Panc1 (cell line): ENCODE measurements around the gene APOE. TPM values are rescaled to one million over a fixed set of nuclear protein-coding genes. Genes with fewer than 3 reads are reported as not detected.

Source experiments
- ATAC-seq: fragments of 200-7000 bp; cut with Tn5 transposase; 2 replicates; pipeline ENCODE4 v1.9.1; 2020; ENCODE audit warnings: mild to moderate bottlenecking, moderate library complexity
- BruUV-seq: library from RNA; stranded (reverse); fragments of 400-500 nt; replicated peaks from 2 replicates; lab custom pipeline; 2021; lab: Mats Ljungman, UMichigan
- CTCF ChIA-PET: fragments of 300-600 bp; sonication (Branson Sonifier 250); formaldehyde crosslinking; loops from one replicate; lab custom pipeline; 2022; ENCODE audit warnings: antibody characterized with exemption; lab: Charles Lee
- POLR2A ChIA-PET: fragments of 300-600 bp; sonication (Branson Sonifier 250); formaldehyde crosslinking; loops from one replicate; lab custom pipeline; 2022; ENCODE audit warnings: antibody characterized with exemption; lab: Charles Lee
- DNase-seq: peaks from one replicate; pipeline ENCODE4 v3.0.0-alpha.2; 2010; ENCODE audit warnings: low read depth, low spot score
- H3K27ac ChIP-seq: 2 replicates; pipeline ENCODE4 v1.5.1; 2011; ENCODE audit warnings: mild to moderate bottlenecking, low read length, inconsistent platforms
- H3K27me3 ChIP-seq: fragments of 200-500 bp; sonication (Bioruptor generic); 2 replicates; pipeline ENCODE4 v1.6.0; 2014; ENCODE audit warnings: low read length, inconsistent platforms; ENCODE audit not compliant: control insufficient read depth, insufficient read depth
- H3K36me3 ChIP-seq: fragments of 200-500 bp; sonication (Bioruptor generic); 2 replicates; pipeline ENCODE4 v1.5.1; 2014; ENCODE audit warnings: inconsistent platforms, mild to moderate bottlenecking, low read length, moderate library complexity; ENCODE audit not compliant: control insufficient read depth, insufficient read depth
- H3K4me1 ChIP-seq: 2 replicates; pipeline ENCODE4 v1.5.1; 2011; ENCODE audit warnings: inconsistent platforms, mild to moderate bottlenecking, low read length, moderate library complexity; ENCODE audit not compliant: control insufficient read depth, insufficient read depth
- H3K4me3 ChIP-seq, 2 experiments: 2 replicates each; pipeline ENCODE4 v1.5.1; 2011 to 2012; ENCODE audit warnings: low read depth in 2 of 2, low read length in 2 of 2, mild to moderate bottlenecking in 2 of 2, inconsistent platforms in 1 of 2, moderate library complexity in 1 of 2
- H3K9me3 ChIP-seq: fragments of 200-500 bp; sonication (Bioruptor generic); 2 replicates; pipeline ENCODE4 v1.5.1; 2014; ENCODE audit warnings: low read depth, mild to moderate bottlenecking, inconsistent platforms, low read length, moderate library complexity; ENCODE audit not compliant: control insufficient read depth, insufficient read depth
- POLR2AphosphoS5 ChIP-seq: IDR thresholded peaks from 2 replicates; pipeline ENCODE4 v1.6.1; 2012; ENCODE audit warnings: mild to moderate bottlenecking, low read depth, low read length, moderate library complexity
- SIN3A ChIP-seq: IDR thresholded peaks from 2 replicates; pipeline ENCODE4 v1.6.1; 2012; ENCODE audit warnings: low read depth, mild to moderate bottlenecking, low read length, moderate library complexity, borderline replicate concordance; ENCODE audit not compliant: insufficient read depth
- TCF7L2 ChIP-seq: IDR thresholded peaks from 2 replicates; pipeline ENCODE4 v1.6.1; 2011; ENCODE audit warnings: mild to moderate bottlenecking, low read depth, low read length, inconsistent platforms
- in situ Hi-C: cut with HindIII; loops from 2 replicates; pipeline ENCODE4 v1.10.0; 2016; ENCODE audit warnings: low sequenced_read_pairs, low pct_unique_long_range_greater_than_20kb
- intact Hi-C: fragments of 100-400 bp; cut with micrococcal nuclease; formaldehyde crosslinking; loops from one replicate; pipeline ENCODE4 v1.10.0; 2022; ENCODE audit not compliant: unreplicated experiment
- total RNA-seq: library from RNA; stranded (reverse); gene quantifications from one replicate; pipeline ENCODE4 v1.2.1, GENCODE V29; 2021; ENCODE audit not compliant: unreplicated experiment
- TF ChIP-seq, protein P1 (sequence below), 2 experiments: IDR thresholded peaks; 2 replicates each; pipeline ENCODE4 v1.6.1; 2011 to 2012; ENCODE audit warnings: low read depth in 2 of 2, control low read depth in 1 of 2, low read length in 1 of 2, mild to moderate bottlenecking in 1 of 2, moderate library complexity in 1 of 2; ENCODE audit not compliant: insufficient read depth in 1 of 2
- TF ChIP-seq, protein P2 (sequence below): fragments of 450-650 bp; IDR thresholded peaks from 2 replicates; pipeline ENCODE4 v1.5.1; 2017; ENCODE audit warnings: mild to moderate bottlenecking

Gene APOE
- total RNA-seq, 1 experiment from 2014 or later: 780 TPM

DNA sequence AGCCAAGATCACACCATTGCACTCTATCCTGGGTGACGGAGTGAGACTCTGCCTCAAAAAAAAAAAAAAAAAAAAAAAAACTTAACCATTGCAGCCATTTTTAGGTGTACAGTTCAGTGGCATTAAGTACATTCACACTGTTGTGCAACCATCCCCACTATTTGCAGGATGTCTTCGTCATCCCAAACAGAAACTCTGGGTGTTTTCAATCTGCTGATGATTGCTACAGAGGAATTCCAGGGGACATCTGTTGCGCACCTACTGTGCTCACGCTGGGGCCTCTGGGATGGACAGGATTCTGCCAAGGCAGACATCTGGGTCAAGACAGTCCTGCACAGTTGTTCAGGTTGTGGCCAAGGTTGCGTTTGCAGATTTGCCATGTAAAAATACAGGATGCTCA lies 34.1 kb downstream of the APOE start:
- Histone ChIP-seq H3K4me3 (no peak overlapping the region), H3K9me3 (no peaks in the 10 kb centered on the region), H3K4me1 (no peaks in the 10 kb centered on the region), H3K27me3 (no peaks in the 10 kb centered on the region), H3K27ac (no peak overlapping the region), H3K36me3 (no peaks in the 10 kb centered on the region)
- ChIA-PET POLR2A (no interaction called here), CTCF (no interaction called here)
- intact Hi-C loops (no loop called here), in situ Hi-C loops (no loop called here)
- TF ChIP-seq, protein P1, sequence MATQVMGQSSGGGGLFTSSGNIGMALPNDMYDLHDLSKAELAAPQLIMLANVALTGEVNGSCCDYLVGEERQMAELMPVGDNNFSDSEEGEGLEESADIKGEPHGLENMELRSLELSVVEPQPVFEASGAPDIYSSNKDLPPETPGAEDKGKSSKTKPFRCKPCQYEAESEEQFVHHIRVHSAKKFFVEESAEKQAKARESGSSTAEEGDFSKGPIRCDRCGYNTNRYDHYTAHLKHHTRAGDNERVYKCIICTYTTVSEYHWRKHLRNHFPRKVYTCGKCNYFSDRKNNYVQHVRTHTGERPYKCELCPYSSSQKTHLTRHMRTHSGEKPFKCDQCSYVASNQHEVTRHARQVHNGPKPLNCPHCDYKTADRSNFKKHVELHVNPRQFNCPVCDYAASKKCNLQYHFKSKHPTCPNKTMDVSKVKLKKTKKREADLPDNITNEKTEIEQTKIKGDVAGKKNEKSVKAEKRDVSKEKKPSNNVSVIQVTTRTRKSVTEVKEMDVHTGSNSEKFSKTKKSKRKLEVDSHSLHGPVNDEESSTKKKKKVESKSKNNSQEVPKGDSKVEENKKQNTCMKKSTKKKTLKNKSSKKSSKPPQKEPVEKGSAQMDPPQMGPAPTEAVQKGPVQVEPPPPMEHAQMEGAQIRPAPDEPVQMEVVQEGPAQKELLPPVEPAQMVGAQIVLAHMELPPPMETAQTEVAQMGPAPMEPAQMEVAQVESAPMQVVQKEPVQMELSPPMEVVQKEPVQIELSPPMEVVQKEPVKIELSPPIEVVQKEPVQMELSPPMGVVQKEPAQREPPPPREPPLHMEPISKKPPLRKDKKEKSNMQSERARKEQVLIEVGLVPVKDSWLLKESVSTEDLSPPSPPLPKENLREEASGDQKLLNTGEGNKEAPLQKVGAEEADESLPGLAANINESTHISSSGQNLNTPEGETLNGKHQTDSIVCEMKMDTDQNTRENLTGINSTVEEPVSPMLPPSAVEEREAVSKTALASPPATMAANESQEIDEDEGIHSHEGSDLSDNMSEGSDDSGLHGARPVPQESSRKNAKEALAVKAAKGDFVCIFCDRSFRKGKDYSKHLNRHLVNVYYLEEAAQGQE (IDR thresholded peaks at IDR 0.05; ENCODE audit: insufficient read depth in 1 of 2, low read depth in 2 of 2, low read length in 1 of 2): no peak
- TF ChIP-seq POLR2AphosphoS5: no peak
- no peak for TF ChIP-seq SIN3A
- TF ChIP-seq TCF7L2: no peak
- TF ChIP-seq, protein P2, sequence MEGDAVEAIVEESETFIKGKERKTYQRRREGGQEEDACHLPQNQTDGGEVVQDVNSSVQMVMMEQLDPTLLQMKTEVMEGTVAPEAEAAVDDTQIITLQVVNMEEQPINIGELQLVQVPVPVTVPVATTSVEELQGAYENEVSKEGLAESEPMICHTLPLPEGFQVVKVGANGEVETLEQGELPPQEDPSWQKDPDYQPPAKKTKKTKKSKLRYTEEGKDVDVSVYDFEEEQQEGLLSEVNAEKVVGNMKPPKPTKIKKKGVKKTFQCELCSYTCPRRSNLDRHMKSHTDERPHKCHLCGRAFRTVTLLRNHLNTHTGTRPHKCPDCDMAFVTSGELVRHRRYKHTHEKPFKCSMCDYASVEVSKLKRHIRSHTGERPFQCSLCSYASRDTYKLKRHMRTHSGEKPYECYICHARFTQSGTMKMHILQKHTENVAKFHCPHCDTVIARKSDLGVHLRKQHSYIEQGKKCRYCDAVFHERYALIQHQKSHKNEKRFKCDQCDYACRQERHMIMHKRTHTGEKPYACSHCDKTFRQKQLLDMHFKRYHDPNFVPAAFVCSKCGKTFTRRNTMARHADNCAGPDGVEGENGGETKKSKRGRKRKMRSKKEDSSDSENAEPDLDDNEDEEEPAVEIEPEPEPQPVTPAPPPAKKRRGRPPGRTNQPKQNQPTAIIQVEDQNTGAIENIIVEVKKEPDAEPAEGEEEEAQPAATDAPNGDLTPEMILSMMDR: no peak
- no peak for DNase-seq
- no peak for ATAC-seq
- no TSS peak for BruUV-seq

DNA sequence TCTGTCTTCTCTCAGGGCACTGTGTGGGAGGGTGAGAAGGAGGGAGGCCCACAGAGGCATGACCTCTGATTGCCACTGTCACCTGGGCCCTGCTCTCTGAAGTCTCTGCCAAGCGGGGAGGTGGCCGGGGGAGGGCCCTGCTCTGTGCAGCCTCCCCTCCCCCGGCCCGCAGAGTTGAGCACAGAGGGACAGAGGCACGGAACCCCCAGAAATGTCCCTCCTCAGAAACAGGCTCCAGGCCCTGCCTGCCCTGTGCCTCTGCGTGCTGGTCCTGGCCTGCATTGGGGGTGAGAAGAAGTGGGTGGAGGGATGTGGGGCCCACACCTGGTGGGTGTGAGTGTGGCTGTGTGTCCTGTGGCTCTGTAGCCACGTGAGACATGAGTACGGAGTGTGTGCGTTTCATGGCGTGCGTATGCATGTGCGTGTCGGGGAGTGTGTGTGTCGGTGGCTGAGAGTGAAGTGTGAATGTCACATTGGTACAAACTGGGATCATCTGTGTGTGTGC lies 36.5 kb downstream of the APOE start, which contains the start of gene APOC4:
Gene APOC4 (plus strand): TSS at position 171 of the 505 bp plus-strand sequence. CDS start 41 bp downstream, at position 212.
- ChIA-PET POLR2A (interaction anchor here (0.5 kb wide), 1 partner anchor 12 kb away, joined by 3 read pairs; no protein-coding TSS in a partner anchor), CTCF (no interaction called here)
- intact Hi-C loops (no loop called here), in situ Hi-C loops (no loop called here)
- ATAC-seq (no peak), DNase-seq (no peak)
- H3K9me3 ChIP-seq: no peaks in the 10 kb centered on the region
- no peak within 1 kb of the TSS for H3K27ac ChIP-seq
- TF ChIP-seq, protein P2: no peak
- TF ChIP-seq TCF7L2 (no peak), POLR2AphosphoS5 (no peak), SIN3A (no peak)
- TF ChIP-seq, protein P1 (IDR thresholded peaks at IDR 0.05; ENCODE audit: insufficient read depth in 1 of 2, low read depth in 2 of 2, low read length in 1 of 2): no peak
- no peak within 1 kb of the TSS for H3K4me3 ChIP-seq
- H3K36me3 ChIP-seq: no peaks in the 10 kb centered on the region
- no TSS peak for BruUV-seq
- no peaks in the 10 kb centered on the region for H3K4me1 ChIP-seq
- no peaks in the 10 kb centered on the region for H3K27me3 ChIP-seq
